GM12878 (cell line): Measurements from ENCODE around the gene PCYOX1L.

Experiments
- CEBPB ChIP-seq, 2 experiments: fragments of 150-350 bp in 1 of 2; IDR thresholded peaks; 2 replicates each; pipeline ENCODE4 v1.6.1; 2012 to 2014; ENCODE audit warnings: low read depth in 2 of 2, low read length in 2 of 2, borderline replicate concordance in 1 of 2, inconsistent platforms in 1 of 2
- CHD2 ChIP-seq: IDR thresholded peaks from 2 replicates; pipeline ENCODE4 v1.6.1; 2011; ENCODE audit warnings: low read depth, low read length, improper control_type of control experiment, borderline replicate concordance
- EED ChIP-seq: sonication (generic); IDR thresholded peaks from 2 replicates; pipeline ENCODE4 v1.6.1; 2016; ENCODE audit warnings: antibody characterized with exemption, low read depth
- KAT2A ChIP-seq: conservative IDR thresholded peaks from 2 replicates; pipeline ENCODE4 v1.6.1; 2011; ENCODE audit warnings: low read depth, low read length; ENCODE audit not compliant: control insufficient read depth
- LARP7 ChIP-seq: fragments of 450-650 bp; IDR thresholded peaks from 2 replicates; pipeline ENCODE4 v1.6.1; 2017; ENCODE audit warnings: mild to moderate bottlenecking
- MYC ChIP-seq: IDR thresholded peaks from 2 replicates; pipeline ENCODE4 v1.6.1; 2011; ENCODE audit warnings: mild to moderate bottlenecking, low read length, moderate library complexity, inconsistent platforms; ENCODE audit not compliant: insufficient read depth, insufficient replicate concordance, insufficient read length, severe bottlenecking
- TCF7 ChIP-seq: IDR thresholded peaks from 2 replicates; pipeline ENCODE4 v1.6.1; 2014; ENCODE audit warnings: antibody characterized with exemption, borderline replicate concordance
- TF ChIP-seq, protein P1 (sequence below): fragments of 450-650 bp; IDR thresholded peaks from 2 replicates; pipeline ENCODE4 v1.6.1; 2017; ENCODE audit warnings: antibody characterized with exemption, mild to moderate bottlenecking, moderate library complexity
- TF ChIP-seq, protein P2 (sequence below): IDR thresholded peaks from 2 replicates; pipeline ENCODE4 v1.6.1; 2012; ENCODE audit warnings: low read depth, low read length, improper control_type of control experiment
- TF ChIP-seq, protein P3 (sequence below), 3 experiments: IDR thresholded peaks in 2 of 3; conservative IDR thresholded peaks in 1 of 3; 2 replicates each; pipeline ENCODE4 v1.5.1; 2011; ENCODE audit warnings: low read depth in 3 of 3, low read length in 3 of 3, mild to moderate bottlenecking in 3 of 3, control low read depth in 2 of 3, moderate library complexity in 2 of 3, inconsistent platforms in 1 of 3, mixed read lengths in 1 of 3; ENCODE audit not compliant: control insufficient read depth in 2 of 3, insufficient read depth in 1 of 3; ENCODE audit errors: extremely low read depth in 1 of 3

DNA sequence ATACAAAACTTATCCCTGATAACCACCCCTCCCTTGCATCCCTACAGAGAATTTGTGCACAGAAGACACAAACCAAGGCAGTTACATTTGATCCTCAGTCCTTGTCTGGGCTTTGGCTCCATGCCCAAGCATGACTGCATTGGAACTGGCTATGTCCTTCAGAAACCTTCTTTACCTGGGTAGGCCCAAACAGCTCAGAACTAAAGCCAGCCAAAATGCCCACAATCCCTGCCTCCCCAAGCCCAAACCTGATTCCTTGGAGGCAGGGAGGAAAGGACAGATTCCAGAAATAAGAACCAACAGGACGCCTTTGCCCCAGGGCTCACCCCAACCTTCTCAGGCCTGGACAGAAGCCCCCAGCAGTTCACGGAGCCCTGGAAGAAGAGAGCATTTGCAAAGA is 13.0 kb downstream of the PCYOX1L start:
- TF ChIP-seq CEBPB (IDR thresholded peaks at IDR 0.05; ENCODE audit: borderline replicate concordance in 1 of 2, low read depth in 2 of 2, low read length in 2 of 2) (no peak), LARP7 (no peak), KAT2A (no peak), CHD2 (no peak), TCF7 (no peak), MYC (no peak), EED (no peak)
- TF ChIP-seq, protein P1, sequence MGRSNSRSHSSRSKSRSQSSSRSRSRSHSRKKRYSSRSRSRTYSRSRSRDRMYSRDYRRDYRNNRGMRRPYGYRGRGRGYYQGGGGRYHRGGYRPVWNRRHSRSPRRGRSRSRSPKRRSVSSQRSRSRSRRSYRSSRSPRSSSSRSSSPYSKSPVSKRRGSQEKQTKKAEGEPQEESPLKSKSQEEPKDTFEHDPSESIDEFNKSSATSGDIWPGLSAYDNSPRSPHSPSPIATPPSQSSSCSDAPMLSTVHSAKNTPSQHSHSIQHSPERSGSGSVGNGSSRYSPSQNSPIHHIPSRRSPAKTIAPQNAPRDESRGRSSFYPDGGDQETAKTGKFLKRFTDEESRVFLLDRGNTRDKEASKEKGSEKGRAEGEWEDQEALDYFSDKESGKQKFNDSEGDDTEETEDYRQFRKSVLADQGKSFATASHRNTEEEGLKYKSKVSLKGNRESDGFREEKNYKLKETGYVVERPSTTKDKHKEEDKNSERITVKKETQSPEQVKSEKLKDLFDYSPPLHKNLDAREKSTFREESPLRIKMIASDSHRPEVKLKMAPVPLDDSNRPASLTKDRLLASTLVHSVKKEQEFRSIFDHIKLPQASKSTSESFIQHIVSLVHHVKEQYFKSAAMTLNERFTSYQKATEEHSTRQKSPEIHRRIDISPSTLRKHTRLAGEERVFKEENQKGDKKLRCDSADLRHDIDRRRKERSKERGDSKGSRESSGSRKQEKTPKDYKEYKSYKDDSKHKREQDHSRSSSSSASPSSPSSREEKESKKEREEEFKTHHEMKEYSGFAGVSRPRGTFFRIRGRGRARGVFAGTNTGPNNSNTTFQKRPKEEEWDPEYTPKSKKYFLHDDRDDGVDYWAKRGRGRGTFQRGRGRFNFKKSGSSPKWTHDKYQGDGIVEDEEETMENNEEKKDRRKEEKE = no peak
- TF ChIP-seq, protein P2, sequence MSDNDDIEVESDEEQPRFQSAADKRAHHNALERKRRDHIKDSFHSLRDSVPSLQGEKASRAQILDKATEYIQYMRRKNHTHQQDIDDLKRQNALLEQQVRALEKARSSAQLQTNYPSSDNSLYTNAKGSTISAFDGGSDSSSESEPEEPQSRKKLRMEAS = no peak
- TF ChIP-seq, protein P3, sequence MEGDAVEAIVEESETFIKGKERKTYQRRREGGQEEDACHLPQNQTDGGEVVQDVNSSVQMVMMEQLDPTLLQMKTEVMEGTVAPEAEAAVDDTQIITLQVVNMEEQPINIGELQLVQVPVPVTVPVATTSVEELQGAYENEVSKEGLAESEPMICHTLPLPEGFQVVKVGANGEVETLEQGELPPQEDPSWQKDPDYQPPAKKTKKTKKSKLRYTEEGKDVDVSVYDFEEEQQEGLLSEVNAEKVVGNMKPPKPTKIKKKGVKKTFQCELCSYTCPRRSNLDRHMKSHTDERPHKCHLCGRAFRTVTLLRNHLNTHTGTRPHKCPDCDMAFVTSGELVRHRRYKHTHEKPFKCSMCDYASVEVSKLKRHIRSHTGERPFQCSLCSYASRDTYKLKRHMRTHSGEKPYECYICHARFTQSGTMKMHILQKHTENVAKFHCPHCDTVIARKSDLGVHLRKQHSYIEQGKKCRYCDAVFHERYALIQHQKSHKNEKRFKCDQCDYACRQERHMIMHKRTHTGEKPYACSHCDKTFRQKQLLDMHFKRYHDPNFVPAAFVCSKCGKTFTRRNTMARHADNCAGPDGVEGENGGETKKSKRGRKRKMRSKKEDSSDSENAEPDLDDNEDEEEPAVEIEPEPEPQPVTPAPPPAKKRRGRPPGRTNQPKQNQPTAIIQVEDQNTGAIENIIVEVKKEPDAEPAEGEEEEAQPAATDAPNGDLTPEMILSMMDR (IDR thresholded peaks at IDR 0.05 in 2 of 3, conservative IDR thresholded peaks at IDR 0.05 in 1 of 3; ENCODE audit: control insufficient read depth in 2 of 3, extremely low read depth in 1 of 3, insufficient read depth in 1 of 3, low read depth in 3 of 3, low read length in 3 of 3) = no peak
